OCI-LY7 (cell line): ENCODE results near the gene LIN37. TPM values are rescaled to one million over a fixed set of nuclear protein-coding genes. Genes with fewer than 3 reads are reported as not detected.

Experiments used
- BruUV-seq: library from RNA; stranded (reverse); fragments of 400-500 nt; replicated peaks from 2 replicates; lab custom pipeline; 2021; lab: Mats Ljungman, UMichigan
- CTCF ChIA-PET: fragments of 300-600 bp; sonication (Branson Sonifier 250); formaldehyde crosslinking; loops from one replicate; lab custom pipeline; 2022; ENCODE audit warnings: antibody characterized with exemption; ENCODE audit not compliant: unreplicated experiment; lab: Charles Lee
- POLR2A ChIA-PET: fragments of 300-600 bp; sonication (Branson Sonifier 250); formaldehyde crosslinking; loops from one replicate; lab custom pipeline; 2022; ENCODE audit warnings: antibody characterized with exemption; lab: Charles Lee
- DNase-seq: peaks from one replicate; pipeline ENCODE4 v3.0.0-alpha.2; 2015; ENCODE audit warnings: low spot score
- H2AFZ ChIP-seq: fragments of 200-600 bp; sonication (generic), shearing (Covaris generic); 2 replicates; pipeline ENCODE4 v1.6.1; 2014; ENCODE audit warnings: mild to moderate bottlenecking, antibody characterized with exemption, low read length, moderate library complexity
- H3K27ac ChIP-seq: fragments of 200-600 bp; sonication (generic); 2 replicates; pipeline ENCODE4 v1.5.1; 2014; ENCODE audit warnings: mixed run types, low read depth, mild to moderate bottlenecking, moderate library complexity, low read length, inconsistent platforms; ENCODE audit not compliant: poor library complexity, severe bottlenecking
- H3K36me3 ChIP-seq: fragments of 200-600 bp; sonication (generic); 2 replicates; pipeline ENCODE4 v1.6.1; 2014; ENCODE audit warnings: mild to moderate bottlenecking, antibody characterized with exemption, low read length, moderate library complexity, mixed read lengths; ENCODE audit not compliant: insufficient read depth
- H3K4me1 ChIP-seq: fragments of 200-600 bp; sonication (generic); 2 replicates; pipeline ENCODE4 v1.5.1; 2014; ENCODE audit warnings: mild to moderate bottlenecking, low read length; ENCODE audit not compliant: insufficient read depth, poor library complexity, severe bottlenecking
- H3K4me2 ChIP-seq: fragments of 200-600 bp; sonication (generic); 2 replicates; pipeline ENCODE4 v1.6.1; 2014; ENCODE audit warnings: mild to moderate bottlenecking, low read length
- H3K4me3 ChIP-seq: fragments of 200-600 bp; sonication (generic); 2 replicates; pipeline ENCODE4 v1.5.1; 2014; ENCODE audit warnings: mild to moderate bottlenecking, low read depth, low read length; ENCODE audit not compliant: poor library complexity, severe bottlenecking
- H3K79me2 ChIP-seq: fragments of 200-600 bp; sonication (generic); 2 replicates; pipeline ENCODE4 v1.6.1; 2016; ENCODE audit warnings: low read depth, mild to moderate bottlenecking, low read length, moderate library complexity, mixed read lengths; ENCODE audit not compliant: insufficient read depth
- H3K9me2 ChIP-seq: fragments of 200-600 bp; sonication (generic); 2 replicates; pipeline ENCODE4 v1.6.1; 2016; ENCODE audit warnings: mild to moderate bottlenecking, low read length, mixed read lengths; ENCODE audit not compliant: insufficient read depth
- H3K9me3 ChIP-seq: fragments of 200-600 bp; sonication (generic); 2 replicates; pipeline ENCODE4 v1.6.1; 2014; ENCODE audit warnings: mild to moderate bottlenecking, mixed run types, low read length, mixed read lengths
- H4K20me1 ChIP-seq: fragments of 200-600 bp; sonication (generic); 2 replicates; pipeline ENCODE4 v1.6.1; 2014; ENCODE audit warnings: mild to moderate bottlenecking, antibody characterized with exemption, low read length, moderate library complexity, mixed read lengths; ENCODE audit not compliant: insufficient read depth
- CTCF ChIP-seq: fragments of 200-600 bp; sonication (generic); conservative IDR thresholded peaks from 2 replicates; pipeline ENCODE4 v1.5.1; 2014; ENCODE audit warnings: mild to moderate bottlenecking, antibody characterized with exemption, low read length, moderate library complexity, mixed read lengths
- EZH2phosphoT487 ChIP-seq: fragments of 200-600 bp; sonication (generic); IDR thresholded peaks from 2 replicates; pipeline ENCODE4 v1.6.1; 2018; ENCODE audit warnings: low read depth, borderline replicate concordance, mild to moderate bottlenecking, mixed run types, antibody characterized with exemption, low read length, moderate library complexity, mixed read lengths
- intact Hi-C: fragments of 100-400 bp; cut with micrococcal nuclease; formaldehyde crosslinking; loops from one replicate; pipeline ENCODE4 v1.10.0; 2022; ENCODE audit not compliant: unreplicated experiment
- total RNA-seq, 2 experiments: library from RNA; depleted of rRNA in 1 of 2; stranded (reverse); fragments of >200 nt in 1 of 2; shearing (Covaris generic) in 1 of 2; gene quantifications; 2 replicates each; pipeline ENCODE4 v1.2.3, GENCODE V29; 2014 to 2022

LIN37 gene
- total RNA-seq, 2 experiments from 2014 or later: 11.6 to 11.7 TPM

- Histone ChIP-seq H2AFZ (no peak overlapping the region), H4K20me1 (no peaks in the 10 kb centered on the region), H3K4me2 (no peak overlapping the region), H3K9me2 (no peaks in the 10 kb centered on the region), H3K4me3 (no peak overlapping the region), H3K79me2 (no peaks in the 10 kb centered on the region), H3K27ac (no peak overlapping the region), H3K36me3 (peaks cover 5% of the 10 kb centered on the region; the same call in 1 of the 2 replicates), H3K4me1 (peaks cover 9% of the 10 kb centered on the region), H3K9me3 (no peaks in the 10 kb centered on the region)
- POLR2A ChIA-PET: no interaction called here
- TF ChIP-seq CTCF: no peak
- no peak for TF ChIP-seq EZH2phosphoT487
- CTCF ChIA-PET: no interaction called here
- no peak for DNase-seq
- BruUV-seq: no TSS peak
- intact Hi-C loops: no loop called here
Observed at GRCh38 chr19:35780717-35781116, 32.3 kb downstream of the LIN37 start.

GRCh38 chr19:35781650-35782049 is 33.3 kb downstream of the LIN37 start:
- no peaks in the 10 kb centered on the region for H3K9me2 ChIP-seq
- no peak for DNase-seq
- no TSS peak for BruUV-seq
- H3K4me1 ChIP-seq: peaks cover 3% of the 10 kb centered on the region
- CTCF ChIA-PET: interaction anchor here (0.6 kb wide), 1 partner anchor 287 kb away, joined by 3 read pairs; no protein-coding TSS in a partner anchor
- H3K36me3 ChIP-seq: peaks cover 5% of the 10 kb centered on the region; the same call in 1 of the 2 replicates
- no peaks in the 10 kb centered on the region for H3K79me2 ChIP-seq
- no peaks in the 10 kb centered on the region for H4K20me1 ChIP-seq
- intact Hi-C loops: no loop called here
- no peaks in the 10 kb centered on the region for H3K9me3 ChIP-seq
- H3K4me3 ChIP-seq: no peak overlapping the region
- no peak overlapping the region for H2AFZ ChIP-seq
- H3K4me2 ChIP-seq: no peak overlapping the region
- TF ChIP-seq EZH2phosphoT487 (no peak), CTCF (no peak)
- H3K27ac ChIP-seq: no peak overlapping the region
- POLR2A ChIA-PET: no interaction called here

- no peak overlapping the region for H3K4me2 ChIP-seq
- no peaks in the 10 kb centered on the region for H3K9me2 ChIP-seq
- BruUV-seq: no TSS peak
- H3K4me3 ChIP-seq: no peak overlapping the region
- H3K27ac ChIP-seq: no peak overlapping the region
- intact Hi-C loops: no loop called here
- POLR2A ChIA-PET: no interaction called here
- H3K4me1 ChIP-seq: no peaks in the 10 kb centered on the region
- H4K20me1 ChIP-seq: no peaks in the 10 kb centered on the region
- CTCF ChIA-PET: interaction anchor here (0.6 kb wide), 1 partner anchor 288 kb away, joined by 3 read pairs; no protein-coding TSS in a partner anchor
- no peaks in the 10 kb centered on the region for H3K79me2 ChIP-seq
- no peaks in the 10 kb centered on the region for H3K9me3 ChIP-seq
- H3K36me3 ChIP-seq: peaks cover 5% of the 10 kb centered on the region; the same call in 1 of the 2 replicates
- no peak for DNase-seq
- TF ChIP-seq CTCF (no peak), EZH2phosphoT487 (no peak)
- H2AFZ ChIP-seq: no peak overlapping the region
Observed at GRCh38 chr19:35782589-35782988, 34.2 kb downstream of the LIN37 start.
